ENCODE data around the gene BLOC1S4.
A peak's percentile ranks its signal among the peaks of the same experiment; 100 is the strongest.
"Not testable (repeated sequence)": the region's sequence is repeated elsewhere in the genome, so short reads cannot be mapped to it uniquely, and the experiment has no call there.

BLOC1S4 gene

GRCh38 chr4:6716018-6716911 lies at the start of gene BLOC1S4:
Gene BLOC1S4 (plus strand): TSS chr4:6716174. CDS start chr4:6716210, 36 bp downstream.
- peak; percentile 77 to 95 for DNase-seq

- no peak for DNase-seq
Measured at GRCh38 chr4:6668391-6668790, 47.6 kb upstream of the BLOC1S4 start.

- DNase-seq: no peak
Measured at GRCh38 chr4:6671648-6672047, 44.3 kb upstream of the BLOC1S4 start.

- no peak for DNase-seq
Measured at GRCh38 chr4:6672131-6672530, 43.8 kb upstream of the BLOC1S4 start.

- not testable (repeated sequence) for DNase-seq
Measured at GRCh38 chr4:6672541-6673190, 43.3 kb upstream of the BLOC1S4 start.

GRCh38 chr4:6673191-6673659 lies 42.7 kb upstream of the BLOC1S4 start:
- DNase-seq: peak; percentile 26 to 37

GRCh38 chr4:6673660-6674499 lies 42.1 kb upstream of the BLOC1S4 start:
- peak; percentile 92 to 98 for DNase-seq

GRCh38 chr4:6674500-6675149 lies 41.3 kb upstream of the BLOC1S4 start:
- peak; percentile 61 to 69 for DNase-seq

- DNase-seq: no peak
Measured at GRCh38 chr4:6676722-6677558, 39.0 kb upstream of the BLOC1S4 start.

- DNase-seq: no peak
Measured at GRCh38 chr4:6680372-6681034, 35.5 kb upstream of the BLOC1S4 start.

GRCh38 chr4:6681191-6681590 lies 34.8 kb upstream of the BLOC1S4 start:
- DNase-seq: no peak

GRCh38 chr4:6682862-6683590 lies 32.9 kb upstream of the BLOC1S4 start:
- DNase-seq: no peak

GRCh38 chr4:6684656-6685055 lies 31.3 kb upstream of the BLOC1S4 start:
- no peak for DNase-seq

GRCh38 chr4:6686104-6686787 lies 29.7 kb upstream of the BLOC1S4 start:
- DNase-seq: no peak

GRCh38 chr4:6687947-6688878 lies 27.8 kb upstream of the BLOC1S4 start:
- no peak for DNase-seq

- no peak for DNase-seq
Measured at GRCh38 chr4:6688879-6689505, 27.0 kb upstream of the BLOC1S4 start.

GRCh38 chr4:6689506-6689960 lies 26.4 kb upstream of the BLOC1S4 start:
- no peak for DNase-seq

- DNase-seq: no peak
Measured at GRCh38 chr4:6692379-6692778, 23.6 kb upstream of the BLOC1S4 start.
